Measurements from ENCODE around the gene SLC22A16.

Gene SLC22A16

GRCh38 chr6:110430741-110431140 is 45.7 kb downstream of the SLC22A16 start:
- Histone ChIP-seq H3K9me2 (replicated peaks; ENCODE audit: insufficient read depth, low read length) (no peaks in the 10 kb centered on the region), H4K20me1 (ENCODE audit: low read depth, low read length) (no peaks in the 10 kb centered on the region), H3K4me3 (ENCODE audit: insufficient read depth, low read length, poor library complexity, severe bottlenecking) (no peak overlapping the region), H3K9ac (ENCODE audit: low read length) (no peak overlapping the region), H3K9me3 (ENCODE audit: insufficient read depth, low read length) (no peaks in the 10 kb centered on the region), H3K27ac (ENCODE audit: low read depth, low read length) (no peak overlapping the region), H3K36me3 (ENCODE audit: low read length) (no peaks in the 10 kb centered on the region), H3K4me2 (ENCODE audit: low read depth, low read length, poor library complexity, severe bottlenecking) (no peak overlapping the region), H3F3A (ENCODE audit: insufficient read depth) (no peaks in the 10 kb centered on the region), H3K27me3 (ENCODE audit: low read length) (no peaks in the 10 kb centered on the region), H2AFZ (ENCODE audit: low read depth, low read length, severe bottlenecking) (no peak overlapping the region), H3K79me2 (ENCODE audit: insufficient read depth, low read length) (no peaks in the 10 kb centered on the region)
- no peak for TF ChIP-seq CTCF (IDR thresholded peaks at IDR 0.05; ENCODE audit: insufficient read depth, low read length, poor library complexity, severe bottlenecking)
- no peak for TF ChIP-seq EZH2phosphoT487 (conservative IDR thresholded peaks at IDR 0.05; ENCODE audit: low read length)

DNA sequence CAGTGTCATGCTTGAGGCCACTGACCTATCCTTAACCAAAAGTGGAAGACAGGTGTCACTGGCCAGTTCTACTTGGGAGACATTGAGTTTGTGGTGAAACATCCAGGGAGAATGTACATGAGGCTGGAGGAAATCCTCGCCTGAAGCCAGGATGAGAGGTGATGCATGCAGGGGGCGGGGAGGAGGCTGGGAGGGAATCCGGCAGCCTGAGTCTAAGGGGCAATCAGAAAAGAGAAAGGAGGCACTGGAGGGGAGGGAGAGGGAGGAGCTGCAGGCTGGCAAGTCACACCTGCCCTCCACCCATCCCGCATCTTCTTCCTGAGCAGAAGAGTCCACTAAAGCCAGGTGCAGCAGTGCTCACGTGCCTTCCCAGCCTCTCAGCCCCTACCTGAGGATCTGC is 46.2 kb downstream of the SLC22A16 start:
- Histone ChIP-seq H3K9me2 (replicated peaks; ENCODE audit: insufficient read depth, low read length) (no peaks in the 10 kb centered on the region), H3K79me2 (ENCODE audit: insufficient read depth, low read length) (no peaks in the 10 kb centered on the region), H3K9ac (ENCODE audit: low read length) (no peak overlapping the region), H3K27me3 (ENCODE audit: low read length) (no peaks in the 10 kb centered on the region), H4K20me1 (ENCODE audit: low read depth, low read length) (no peaks in the 10 kb centered on the region), H3K36me3 (ENCODE audit: low read length) (no peaks in the 10 kb centered on the region), H3K9me3 (ENCODE audit: insufficient read depth, low read length) (no peaks in the 10 kb centered on the region), H2AFZ (ENCODE audit: low read depth, low read length, severe bottlenecking) (no peak overlapping the region), H3K4me3 (ENCODE audit: insufficient read depth, low read length, poor library complexity, severe bottlenecking) (no peak overlapping the region), H3F3A (ENCODE audit: insufficient read depth) (no peaks in the 10 kb centered on the region), H3K27ac (ENCODE audit: low read depth, low read length) (no peak overlapping the region), H3K4me2 (ENCODE audit: low read depth, low read length, poor library complexity, severe bottlenecking) (no peak overlapping the region)
- TF ChIP-seq EZH2phosphoT487 (conservative IDR thresholded peaks at IDR 0.05; ENCODE audit: low read length) = no peak

GRCh38 chr6:110428153-110428552 is 48.3 kb downstream of the SLC22A16 start:
- no peak overlapping the region for H3K4me3 ChIP-seq (ENCODE audit: insufficient read depth, low read length, poor library complexity, severe bottlenecking)
- no peaks in the 10 kb centered on the region for H3K27me3 ChIP-seq (ENCODE audit: low read length)
- H4K20me1 ChIP-seq (ENCODE audit: low read depth, low read length) = no peaks in the 10 kb centered on the region
- H3K79me2 ChIP-seq (ENCODE audit: insufficient read depth, low read length) = no peaks in the 10 kb centered on the region
- H3K36me3 ChIP-seq (ENCODE audit: low read length) = no peaks in the 10 kb centered on the region
- H3F3A ChIP-seq (ENCODE audit: insufficient read depth) = no peaks in the 10 kb centered on the region
- H3K4me2 ChIP-seq (ENCODE audit: low read depth, low read length, poor library complexity, severe bottlenecking) = no peak overlapping the region
- no peaks in the 10 kb centered on the region for H3K9me3 ChIP-seq (ENCODE audit: insufficient read depth, low read length)
- no peak for TF ChIP-seq EZH2phosphoT487 (conservative IDR thresholded peaks at IDR 0.05; ENCODE audit: low read length)
- H3K27ac ChIP-seq (ENCODE audit: low read depth, low read length) = no peak overlapping the region
- no peak overlapping the region for H3K9ac ChIP-seq (ENCODE audit: low read length)
- H3K9me2 ChIP-seq (replicated peaks; ENCODE audit: insufficient read depth, low read length) = no peaks in the 10 kb centered on the region
- no peak overlapping the region for H2AFZ ChIP-seq (ENCODE audit: low read depth, low read length, severe bottlenecking)

DNA sequence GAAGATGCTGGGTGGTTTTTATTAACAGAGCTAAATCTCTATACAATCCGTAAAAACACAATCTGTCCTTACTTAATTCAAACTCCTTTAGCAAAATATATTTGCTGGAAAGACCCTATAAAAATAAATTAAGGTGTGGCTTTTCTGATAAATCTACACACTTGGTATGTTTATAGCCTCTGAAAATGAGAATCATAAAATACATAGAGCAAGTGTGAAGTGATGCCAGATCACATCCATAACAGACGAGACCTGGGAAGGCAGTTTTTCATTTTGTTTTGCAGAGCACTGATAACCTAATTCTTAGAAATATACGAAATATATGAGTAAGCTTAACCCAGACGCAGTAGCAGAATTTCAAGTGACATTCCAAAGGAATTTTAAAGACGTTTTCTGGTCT is 50.6 kb downstream of the SLC22A16 start:
- Histone ChIP-seq H3K79me2 (ENCODE audit: insufficient read depth, low read length) (no peaks in the 10 kb centered on the region), H3K4me2 (ENCODE audit: low read depth, low read length, poor library complexity, severe bottlenecking) (no peak overlapping the region), H3K27ac (ENCODE audit: low read depth, low read length) (no peak overlapping the region), H3F3A (ENCODE audit: insufficient read depth) (no peaks in the 10 kb centered on the region), H3K9me2 (replicated peaks; ENCODE audit: insufficient read depth, low read length) (no peaks in the 10 kb centered on the region), H3K9me3 (ENCODE audit: insufficient read depth, low read length) (no peaks in the 10 kb centered on the region), H3K27me3 (ENCODE audit: low read length) (no peaks in the 10 kb centered on the region), H3K9ac (ENCODE audit: low read length) (no peak overlapping the region), H3K4me3 (ENCODE audit: insufficient read depth, low read length, poor library complexity, severe bottlenecking) (no peak overlapping the region), H2AFZ (ENCODE audit: low read depth, low read length, severe bottlenecking) (no peak overlapping the region), H4K20me1 (ENCODE audit: low read depth, low read length) (no peaks in the 10 kb centered on the region), H3K36me3 (ENCODE audit: low read length) (no peaks in the 10 kb centered on the region)
- TF ChIP-seq EZH2phosphoT487 (conservative IDR thresholded peaks at IDR 0.05; ENCODE audit: low read length) (no peak), CTCF (IDR thresholded peaks at IDR 0.05; ENCODE audit: insufficient read depth, low read length, poor library complexity, severe bottlenecking) (no peak)

Measured in SU-DHL-6 (cell line).